ENCODE measurements around the gene SYNGAP1. TPM values are rescaled to one million over a fixed set of nuclear protein-coding genes. Genes with fewer than 3 reads are reported as not detected.

SYNGAP1 gene
- polyA plus RNA-seq, 1 donor (not counting 4 experiments of a cell fraction or from before 2014, with no cell fraction given), result 2.1 TPM

GRCh38 chr6:33492093-33492492 lies 72.2 kb downstream of the SYNGAP1 start:
- H3K4me2 ChIP-seq (ENCODE audit: control insufficient read depth, extremely low read depth, insufficient read depth, low read depth, low read length), result no peak overlapping the region
- H3K79me2 ChIP-seq (ENCODE audit: control insufficient read depth, insufficient read depth, low read length), result no peaks in the 10 kb centered on the region
- H3K4me3 ChIP-seq (ENCODE audit: control insufficient read depth in 2 of 3, extremely low read depth in 1 of 3, insufficient read depth in 2 of 3, low read depth in 1 of 3, low read length in 3 of 3), result no peak overlapping the region
- no peak for TF ChIP-seq EZH2 (IDR thresholded peaks at IDR 0.05; ENCODE audit: low read length)
- TF ChIP-seq CTCF (optimal IDR thresholded peaks at IDR 0.05 in 1 of 3, IDR thresholded peaks at IDR 0.05 in 1 of 3, conservative IDR thresholded peaks at IDR 0.05 in 1 of 3; ENCODE audit: extremely low read depth in 1 of 3, insufficient read depth in 2 of 3, low read length in 3 of 3), result no peak
- no peak for DNase-seq (ENCODE audit: low read depth, low spot score)
- no peaks in the 10 kb centered on the region for H3K9me1 ChIP-seq (ENCODE audit: control insufficient read depth, extremely low read depth, insufficient read depth, low read length)
- H3K27me3 ChIP-seq (ENCODE audit: control insufficient read depth, extremely low read depth, insufficient read depth, low read length), result no peaks in the 10 kb centered on the region
- H3K9ac ChIP-seq (ENCODE audit: control insufficient read depth, extremely low read depth, insufficient read depth, low read length), result no peak overlapping the region
- no peak for FAIRE-seq
- H3K9me3 ChIP-seq (ENCODE audit: control insufficient read depth, low read depth, low read length), result no peaks in the 10 kb centered on the region
- H3K27ac ChIP-seq (ENCODE audit: control insufficient read depth, insufficient read depth, low read length), result no peak overlapping the region
- no peaks in the 10 kb centered on the region for H3K36me3 ChIP-seq (ENCODE audit: control insufficient read depth in 2 of 2, extremely low read depth in 1 of 2, insufficient read depth in 2 of 2, low read length in 2 of 2)
- dilution Hi-C loops (cut with MboI; ENCODE audit: extremely low pct_ligation_motif_present, low sequenced_read_pairs), result no loop called here
- H2AFZ ChIP-seq (ENCODE audit: control insufficient read depth, low read length), result no peak overlapping the region
- H4K20me1 ChIP-seq (ENCODE audit: control insufficient read depth, extremely low read depth, insufficient read depth, low read length), result no peaks in the 10 kb centered on the region
- H3K4me1 ChIP-seq (ENCODE audit: control insufficient read depth, extremely low read depth, insufficient read depth, low read length), result no peaks in the 10 kb centered on the region

- no peaks in the 10 kb centered on the region for H3K36me3 ChIP-seq (ENCODE audit: control insufficient read depth in 2 of 2, extremely low read depth in 1 of 2, insufficient read depth in 2 of 2, low read length in 2 of 2)
- no peak for TF ChIP-seq CTCF (optimal IDR thresholded peaks at IDR 0.05 in 1 of 3, IDR thresholded peaks at IDR 0.05 in 1 of 3, conservative IDR thresholded peaks at IDR 0.05 in 1 of 3; ENCODE audit: extremely low read depth in 1 of 3, insufficient read depth in 2 of 3, low read length in 3 of 3)
- TF ChIP-seq EZH2 (IDR thresholded peaks at IDR 0.05; ENCODE audit: low read length), result no peak
- no peak overlapping the region for H3K9ac ChIP-seq (ENCODE audit: control insufficient read depth, extremely low read depth, insufficient read depth, low read length)
- no peak overlapping the region for H3K27ac ChIP-seq (ENCODE audit: control insufficient read depth, insufficient read depth, low read length)
- DNase-seq (ENCODE audit: low read depth, low spot score) (no peak), FAIRE-seq (no peak)
- no peaks in the 10 kb centered on the region for H4K20me1 ChIP-seq (ENCODE audit: control insufficient read depth, extremely low read depth, insufficient read depth, low read length)
- H3K9me1 ChIP-seq (ENCODE audit: control insufficient read depth, extremely low read depth, insufficient read depth, low read length), result no peaks in the 10 kb centered on the region
- dilution Hi-C loops (cut with MboI; ENCODE audit: extremely low pct_ligation_motif_present, low sequenced_read_pairs), result no loop called here
- H3K4me2 ChIP-seq (ENCODE audit: control insufficient read depth, extremely low read depth, insufficient read depth, low read depth, low read length), result no peak overlapping the region
- H3K79me2 ChIP-seq (ENCODE audit: control insufficient read depth, insufficient read depth, low read length), result no peaks in the 10 kb centered on the region
- no peaks in the 10 kb centered on the region for H3K9me3 ChIP-seq (ENCODE audit: control insufficient read depth, low read depth, low read length)
- H2AFZ ChIP-seq (ENCODE audit: control insufficient read depth, low read length), result no peak overlapping the region
- H3K4me1 ChIP-seq (ENCODE audit: control insufficient read depth, extremely low read depth, insufficient read depth, low read length), result no peaks in the 10 kb centered on the region
- H3K4me3 ChIP-seq (ENCODE audit: control insufficient read depth in 2 of 3, extremely low read depth in 1 of 3, insufficient read depth in 2 of 3, low read depth in 1 of 3, low read length in 3 of 3), result no peak overlapping the region
- no peaks in the 10 kb centered on the region for H3K27me3 ChIP-seq (ENCODE audit: control insufficient read depth, extremely low read depth, insufficient read depth, low read length)
Observed at GRCh38 chr6:33497157-33497556, 77.3 kb downstream of the SYNGAP1 start.
